Right atrium auricular region (tissue), 2 donors: ENCODE measurements around the gene GPR55. TPM values are rescaled to one million over a fixed set of nuclear protein-coding genes. Genes with fewer than 3 reads are reported as not detected.

Source experiments
- DNase-seq: peaks from one replicate; pipeline ENCODE4 v3.0.0-alpha.2; 2019; ENCODE audit warnings: low spot score
- H3K27ac ChIP-seq, 2 donors: fragments of 200-600 bp; sonication (generic); 1 replicate in 1 of 2; 2 replicates in 1 of 2; pipeline ENCODE4 v1.5.1; 2016 to 2019
- H3K27me3 ChIP-seq, 2 donors: fragments of 200-600 bp; sonication (generic); one replicate each; pipeline versions ENCODE4 v1.5.1 to v1.6.0; 2017 to 2019
- H3K36me3 ChIP-seq: fragments of 200-600 bp; sonication (generic); one replicate; pipeline ENCODE4 v1.5.1; 2016
- H3K4me1 ChIP-seq, 2 donors: fragments of 200-600 bp; sonication (generic); one replicate each; pipeline versions ENCODE4 v1.5.1 to v1.6.0; 2017 to 2019
- H3K4me3 ChIP-seq, 2 donors: fragments of 200-600 bp; sonication (generic); 1 replicate in 1 of 2; 2 replicates in 1 of 2; pipeline ENCODE4 v1.5.1; 2017 to 2019; ENCODE audit warnings: mild to moderate bottlenecking in 1 of 2, moderate library complexity in 1 of 2
- H3K9me3 ChIP-seq, 2 donors: fragments of 200-600 bp; sonication (generic); one replicate each; pipeline ENCODE4 v1.5.1; 2019
- CTCF ChIP-seq, 2 donors: fragments of 200-600 bp; sonication (generic); IDR thresholded peaks; one replicate each; pipeline ENCODE4 v1.5.1; 2019; ENCODE audit warnings: antibody characterized with exemption in 2 of 2
- total RNA-seq, 2 donors: library from RNA; depleted of rRNA; stranded (reverse); fragments of >200 nt; gene quantifications; one replicate each; pipeline ENCODE4 v1.1.0, GENCODE V29; 2016

The GPR55 gene
- total RNA-seq, 2 donors from 2014 or later, result not detected

- no peaks in the 10 kb centered on the region for H3K36me3 ChIP-seq
- TF ChIP-seq CTCF (IDR thresholded peaks at IDR 0.05), result no peak
- no peak overlapping the region for H3K27ac ChIP-seq
- DNase-seq, result no peak
- peaks cover 0 to 16% of the 10 kb centered on the region in 2 donors for H3K4me1 ChIP-seq
- no peaks in the 10 kb centered on the region for H3K9me3 ChIP-seq
- no peak overlapping the region for H3K4me3 ChIP-seq
- H3K27me3 ChIP-seq, result no peaks in the 10 kb centered on the region
Measured at GRCh38 chr2:230929381-230930148, 4.5 kb upstream of the GPR55 start.

DNA sequence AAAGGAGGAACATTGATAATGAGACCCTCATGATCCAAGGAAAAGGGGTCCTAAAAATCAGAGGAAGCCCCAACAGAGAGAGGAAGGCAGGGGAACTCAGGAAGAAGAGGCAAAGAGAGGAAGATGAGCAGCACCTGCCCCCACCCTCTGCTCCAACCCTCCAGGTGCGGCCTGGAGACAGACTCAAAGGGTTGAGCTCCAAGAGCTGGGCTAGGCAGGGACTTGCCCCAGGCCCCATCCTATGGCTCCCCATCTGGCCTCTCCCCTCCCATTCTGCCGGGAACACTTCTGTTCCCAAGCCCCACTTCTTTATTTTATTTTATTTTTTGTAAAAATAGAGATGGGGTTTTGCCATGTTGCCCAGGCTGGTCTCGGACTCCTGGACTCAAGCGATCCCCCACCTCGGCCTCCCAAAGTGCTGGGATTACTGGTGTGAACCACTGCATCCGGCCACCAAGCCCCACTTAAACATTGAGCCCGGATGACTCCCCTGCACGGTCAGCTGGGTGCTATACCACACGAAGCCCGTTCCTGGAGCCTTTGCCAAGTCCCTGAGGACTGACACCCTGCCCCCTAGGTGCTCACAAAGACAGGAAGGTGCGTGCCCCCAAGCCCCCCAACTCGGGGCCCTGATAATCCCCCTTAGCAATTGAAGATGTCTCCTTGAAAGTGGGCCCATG is 3.8 kb upstream of the GPR55 start:
- H3K9me3 ChIP-seq, result no peaks in the 10 kb centered on the region
- TF ChIP-seq CTCF (IDR thresholded peaks at IDR 0.05), result no peak
- no peak overlapping the region for H3K4me3 ChIP-seq
- no peak overlapping the region for H3K27ac ChIP-seq
- peaks cover 0 to 16% of the 10 kb centered on the region in 2 donors for H3K4me1 ChIP-seq
- H3K27me3 ChIP-seq, result no peaks in the 10 kb centered on the region
- no peak for DNase-seq
- H3K36me3 ChIP-seq, result no peaks in the 10 kb centered on the region

GRCh38 chr2:230927711-230928341 is 2.8 kb upstream of the GPR55 start:
- peaks cover 0 to 10% of the 10 kb centered on the region in 2 donors for H3K4me1 ChIP-seq
- no peak overlapping the region for H3K27ac ChIP-seq
- DNase-seq, result no peak
- no peaks in the 10 kb centered on the region for H3K9me3 ChIP-seq
- H3K36me3 ChIP-seq, result no peaks in the 10 kb centered on the region
- no peak overlapping the region for H3K4me3 ChIP-seq
- no peak for TF ChIP-seq CTCF (IDR thresholded peaks at IDR 0.05)
- H3K27me3 ChIP-seq, result no peaks in the 10 kb centered on the region

DNA sequence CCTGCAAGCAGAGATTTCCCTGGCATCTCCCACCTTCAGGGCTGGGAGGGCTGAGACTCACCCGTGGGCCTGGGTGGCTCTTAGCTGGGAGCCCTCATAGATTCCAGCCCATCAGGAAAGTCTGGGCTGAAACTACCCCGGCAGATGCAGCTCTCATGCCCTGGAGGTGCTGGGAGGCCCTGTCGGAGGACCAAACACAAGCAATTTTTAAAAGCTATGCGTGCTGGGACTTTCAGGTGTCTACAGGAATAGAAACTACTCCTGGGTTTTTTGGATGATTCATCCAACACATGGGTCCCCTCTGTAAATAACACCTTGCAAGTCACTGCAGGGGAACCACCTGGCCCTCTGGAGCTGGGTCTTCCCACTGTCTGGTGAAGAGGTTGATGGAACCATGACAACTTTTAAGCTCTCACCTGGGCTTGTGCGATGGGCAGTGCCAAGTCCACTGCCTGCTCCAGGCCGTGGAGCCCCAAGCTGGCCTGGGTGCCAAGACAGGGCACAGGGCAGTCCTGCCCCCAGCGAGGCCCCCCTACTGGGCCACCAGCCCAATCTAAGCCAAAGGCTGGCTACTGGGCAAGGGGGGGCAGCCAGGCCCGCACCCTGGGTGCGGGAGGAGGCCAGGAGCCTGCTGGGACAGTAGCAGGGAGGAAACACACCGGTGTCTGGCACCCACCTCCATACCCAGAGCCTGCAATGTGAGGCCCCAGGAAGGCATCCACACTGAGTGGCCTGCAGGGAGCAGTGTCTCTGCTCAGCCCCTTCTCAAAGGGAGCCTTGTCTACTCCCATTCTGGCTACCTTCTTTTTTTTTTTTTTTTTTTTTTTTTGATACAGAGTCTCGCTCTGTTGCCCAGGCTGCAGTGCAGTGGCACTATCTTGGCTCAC is 1.1 kb upstream of the GPR55 start:
- H3K9me3 ChIP-seq, result no peaks in the 10 kb centered on the region
- H3K4me3 ChIP-seq, result no peak overlapping the region
- no peak for DNase-seq
- H3K4me1 ChIP-seq, result no peaks in the 10 kb centered on the region
- TF ChIP-seq CTCF (IDR thresholded peaks at IDR 0.05), result no peak
- H3K27me3 ChIP-seq, result no peaks in the 10 kb centered on the region
- H3K36me3 ChIP-seq, result no peaks in the 10 kb centered on the region
- no peak overlapping the region for H3K27ac ChIP-seq

GRCh38 chr2:230925443-230925878 is 419 bp upstream of the GPR55 start:
- H3K36me3 ChIP-seq, result no peaks in the 10 kb centered on the region
- no peak overlapping the region for H3K4me3 ChIP-seq
- H3K9me3 ChIP-seq, result no peaks in the 10 kb centered on the region
- no peaks in the 10 kb centered on the region for H3K4me1 ChIP-seq
- H3K27me3 ChIP-seq, result no peaks in the 10 kb centered on the region
- H3K27ac ChIP-seq, result no peak overlapping the region
- no peak for TF ChIP-seq CTCF (IDR thresholded peaks at IDR 0.05)
- no peak for DNase-seq
